Posterior vena cava (tissue), 2 donors: ENCODE measurements around the gene FBLL1. TPM values are rescaled to one million over a fixed set of nuclear protein-coding genes. Genes with fewer than 3 reads are reported as not detected.
A peak's percentile ranks its signal among the peaks of the same experiment; 100 is the strongest.
"Not testable (repeated sequence)": the region's sequence is repeated elsewhere in the genome, so short reads cannot be mapped to it uniquely, and the experiment has no call there.

ENCODE experiments used
- DNase-seq: peaks from one replicate; pipeline ENCODE4 v3.0.0-alpha.2; 2020; ENCODE audit warnings: low spot score
- intact Hi-C, 2 donors: fragments of 100-400 bp; cut with DNase I; formaldehyde crosslinking; loops; one replicate each; pipeline versions ENCODE4 v1.14.1 to v1.14.2; 2022 to 2023
- total RNA-seq, 2 donors: library from RNA; stranded (reverse); fragmentation: NEBNext Ultra II Directional; extraction: Animal tissue kit (Norgen Biotek cat#: 25700); gene quantifications; one replicate each; pipeline ENCODE4 v1.2.1, GENCODE V29; 2021
- donor health status: DM: yes; HTN: yes; CAD: no.
- donor health status: DM: yes; HTN: yes; CAD: no.

FBLL1 gene
- total RNA-seq, 2 donors from 2014 or later: 0.24 TPM; not detected in 1

GRCh38 chr5:168549554-168549953 lies 20.4 kb downstream of the FBLL1 start:
- no peak for DNase-seq
- intact Hi-C loops: no loop called here

DNA sequence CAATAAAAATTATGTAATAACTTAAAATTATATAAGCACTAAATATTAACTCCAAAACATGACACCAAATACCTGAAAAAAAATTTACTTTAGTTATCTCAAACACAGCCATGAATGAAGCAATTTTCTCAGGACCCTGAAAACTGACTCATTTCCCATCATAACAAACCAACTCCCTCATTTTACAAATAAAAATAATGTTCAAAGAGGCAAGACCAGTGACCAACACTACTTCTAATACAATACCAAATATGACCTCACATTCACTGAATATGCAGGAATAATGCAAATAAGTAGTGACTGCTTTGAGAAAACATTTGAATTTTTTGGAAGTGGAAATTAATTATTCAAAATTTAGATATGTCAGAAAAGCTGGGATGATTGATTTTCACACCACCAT lies 21.6 kb downstream of the FBLL1 start:
- DNase-seq: no peak
- intact Hi-C loops: no loop called here

GRCh38 chr5:168552146-168552545 lies 23.0 kb downstream of the FBLL1 start:
- DNase-seq: no peak
- intact Hi-C loops: no loop called here

GRCh38 chr5:168553377-168554130 lies 24.4 kb downstream of the FBLL1 start:
- no peak for DNase-seq
- intact Hi-C loops: no loop called here

DNA sequence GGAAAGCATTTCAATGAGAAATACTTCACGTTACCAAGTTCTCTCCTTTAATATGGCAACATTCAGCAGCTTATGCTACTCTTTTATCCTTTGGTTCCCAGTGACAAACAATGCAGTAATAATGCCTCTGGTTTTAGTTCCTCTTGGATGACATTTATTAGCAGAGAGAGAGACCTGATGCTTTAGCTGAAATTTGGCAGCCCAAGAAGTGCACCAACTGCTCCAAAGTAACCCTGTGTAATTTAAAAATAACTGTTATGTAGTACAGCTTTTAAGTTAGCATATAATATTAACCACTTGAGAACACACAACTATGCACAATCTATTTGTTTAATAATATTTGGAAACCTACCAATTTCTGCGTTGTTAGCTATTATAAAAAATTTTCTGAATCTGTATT lies 28.3 kb downstream of the FBLL1 start:
- no peak for DNase-seq
- intact Hi-C loops: no loop called here

GRCh38 chr5:168562279-168562678 lies 33.2 kb downstream of the FBLL1 start:
- intact Hi-C loops: no loop called here

DNA sequence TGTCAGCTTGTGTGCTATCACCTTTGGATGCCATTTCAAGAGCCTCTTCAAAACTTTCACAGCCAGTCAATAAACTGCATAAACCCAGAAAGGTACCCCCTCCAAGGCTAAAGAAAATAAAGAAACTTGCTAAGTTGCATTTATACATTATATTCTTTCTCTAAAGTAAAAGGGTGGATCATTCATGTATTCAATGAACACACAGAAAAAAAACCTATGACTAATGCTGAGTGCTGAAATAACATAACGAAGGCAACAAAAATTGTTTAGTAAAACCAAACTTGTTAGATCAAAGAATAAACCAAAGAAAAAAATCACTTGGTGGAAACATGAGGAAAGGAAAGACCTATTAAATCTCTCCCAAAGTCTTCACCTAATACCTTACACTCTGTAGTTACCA lies 34.9 kb downstream of the FBLL1 start:
- intact Hi-C loops: no loop called here

More at GRCh38 chr5:168562279-168562678, 33.2 kb downstream of the FBLL1 start:
- no peak for DNase-seq

DNA sequence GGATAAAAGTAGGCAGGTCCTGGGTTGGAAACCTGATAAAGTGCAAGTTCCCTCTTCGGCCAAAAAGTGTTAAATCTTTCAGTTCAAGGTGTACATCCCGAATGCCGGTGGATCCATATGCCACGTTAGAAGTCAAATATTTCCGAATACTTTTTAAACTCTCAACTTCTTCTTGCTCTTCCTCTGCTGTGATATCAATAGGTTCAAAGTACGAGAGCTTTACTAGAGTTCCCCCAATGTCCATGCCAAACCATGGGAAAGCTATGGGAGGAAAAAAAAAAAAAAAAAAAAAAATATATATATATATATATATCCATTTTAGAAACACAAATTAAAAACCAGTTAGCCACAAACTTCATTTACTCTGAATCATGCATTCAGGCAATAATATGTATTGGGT lies 39.6 kb downstream of the FBLL1 start:
- intact Hi-C loops: no loop called here

More for the DNA sequence above, 34.9 kb downstream of the FBLL1 start:
- DNase-seq: no peak

DNA sequence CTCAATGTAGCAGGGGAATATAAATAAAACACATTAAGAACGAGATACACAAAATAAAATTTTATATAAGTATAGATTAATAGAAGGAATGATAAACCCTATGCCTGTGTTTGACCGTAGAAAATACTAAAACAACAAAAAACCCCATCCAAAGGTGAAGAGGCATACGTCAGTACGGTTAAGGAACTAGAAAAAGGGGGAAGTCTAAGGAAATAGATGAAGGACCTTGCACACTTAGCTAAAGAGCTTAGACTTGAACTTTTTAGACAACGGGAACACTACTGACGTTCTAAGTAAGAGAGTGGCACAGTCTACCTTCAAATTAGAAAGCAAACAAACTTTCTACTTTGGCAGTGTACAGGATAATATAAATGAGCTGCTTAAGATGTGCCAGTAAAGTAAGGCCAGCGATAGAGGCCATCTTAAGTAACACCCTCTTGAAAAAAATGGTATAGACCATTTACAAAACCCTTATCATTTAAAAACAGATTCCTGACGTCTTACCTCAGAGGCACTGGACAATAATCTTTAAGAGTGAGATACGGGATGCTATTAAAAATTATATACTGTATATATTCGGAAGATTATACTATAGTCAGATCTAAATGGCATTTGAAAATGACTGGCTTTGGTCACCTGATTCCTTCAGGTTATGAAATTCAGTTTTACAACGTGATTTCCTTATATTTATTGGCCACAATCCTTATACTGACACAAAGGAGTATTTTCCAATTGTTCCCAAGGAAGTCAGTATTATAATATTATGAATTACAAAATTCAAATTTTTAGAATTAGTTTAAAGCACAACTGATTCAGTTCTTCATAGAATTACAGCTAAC lies 41.6 kb downstream of the FBLL1 start:
- intact Hi-C loops: no loop called here

More for the DNA sequence above, 39.6 kb downstream of the FBLL1 start:
- no peak for DNase-seq

GRCh38 chr5:168573663-168574062 lies 44.6 kb downstream of the FBLL1 start:
- DNase-seq, intact Hi-C loops: not testable (repeated sequence)

More for the DNA sequence above, 41.6 kb downstream of the FBLL1 start:
- DNase-seq: no peak

- intact Hi-C loops, DNase-seq: not testable (repeated sequence)
These were observed 45.1 kb downstream of the FBLL1 start for GRCh38 chr5:168574156-168574555.

DNA sequence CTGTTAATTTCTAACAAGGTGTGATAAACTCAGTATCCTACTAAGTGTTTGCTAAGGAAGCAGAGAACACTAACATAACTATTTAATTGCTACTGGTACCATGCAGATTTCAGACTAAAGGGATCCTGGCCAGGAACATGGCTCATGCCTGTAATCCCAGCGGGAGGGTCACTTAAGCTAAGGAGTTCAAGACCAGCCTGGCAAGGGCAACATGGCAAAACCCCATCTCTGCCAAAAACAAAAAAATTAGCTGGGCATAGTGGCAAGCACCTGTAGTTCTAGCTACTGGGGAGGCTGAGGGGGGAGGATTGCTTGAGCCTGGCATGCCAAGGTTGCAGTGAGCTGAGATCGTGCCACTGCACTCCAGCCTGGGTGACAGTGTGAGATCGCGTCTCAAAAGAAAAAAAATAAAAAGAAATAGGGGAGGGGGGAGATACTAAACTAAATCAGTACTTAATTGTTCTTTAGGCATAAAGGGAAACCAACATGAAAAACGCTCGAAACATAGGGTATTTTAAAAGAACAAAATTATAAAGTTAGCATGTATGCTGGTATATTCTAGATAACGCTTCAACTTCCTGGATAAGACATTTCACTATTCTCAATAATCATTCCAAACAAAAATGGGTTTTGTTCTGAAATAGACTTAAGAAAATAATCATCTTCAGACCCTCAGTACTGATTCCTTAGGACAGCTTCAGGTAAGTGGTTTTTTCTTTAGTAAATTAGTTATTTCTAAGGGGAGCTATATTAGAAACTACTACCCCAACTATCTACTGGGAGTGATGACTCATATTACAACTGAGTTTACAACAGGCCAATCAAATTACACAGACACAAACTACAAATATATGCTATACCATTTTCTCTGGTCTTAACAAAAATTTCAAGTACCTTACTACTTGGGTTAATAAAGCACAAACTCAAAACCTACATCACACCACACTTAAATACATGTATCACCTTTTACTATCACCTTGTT lies 46.6 kb downstream of the FBLL1 start:
- intact Hi-C loops: no loop called here
- no peak for DNase-seq

- intact Hi-C loops: no loop called here
- no peak for DNase-seq
These were observed 48.9 kb downstream of the FBLL1 start for GRCh38 chr5:168578006-168578405.

- intact Hi-C loops: no loop called here
- peak; percentile 95 for DNase-seq
These were observed 49.7 kb downstream of the FBLL1 start, which contains the start of gene PANK3 for GRCh38 chr5:168578538-168579487. TSS of gene PANK3 (minus strand) at chr5:168579368. CDS start at chr5:168579283, 85 bp downstream.

DNA sequence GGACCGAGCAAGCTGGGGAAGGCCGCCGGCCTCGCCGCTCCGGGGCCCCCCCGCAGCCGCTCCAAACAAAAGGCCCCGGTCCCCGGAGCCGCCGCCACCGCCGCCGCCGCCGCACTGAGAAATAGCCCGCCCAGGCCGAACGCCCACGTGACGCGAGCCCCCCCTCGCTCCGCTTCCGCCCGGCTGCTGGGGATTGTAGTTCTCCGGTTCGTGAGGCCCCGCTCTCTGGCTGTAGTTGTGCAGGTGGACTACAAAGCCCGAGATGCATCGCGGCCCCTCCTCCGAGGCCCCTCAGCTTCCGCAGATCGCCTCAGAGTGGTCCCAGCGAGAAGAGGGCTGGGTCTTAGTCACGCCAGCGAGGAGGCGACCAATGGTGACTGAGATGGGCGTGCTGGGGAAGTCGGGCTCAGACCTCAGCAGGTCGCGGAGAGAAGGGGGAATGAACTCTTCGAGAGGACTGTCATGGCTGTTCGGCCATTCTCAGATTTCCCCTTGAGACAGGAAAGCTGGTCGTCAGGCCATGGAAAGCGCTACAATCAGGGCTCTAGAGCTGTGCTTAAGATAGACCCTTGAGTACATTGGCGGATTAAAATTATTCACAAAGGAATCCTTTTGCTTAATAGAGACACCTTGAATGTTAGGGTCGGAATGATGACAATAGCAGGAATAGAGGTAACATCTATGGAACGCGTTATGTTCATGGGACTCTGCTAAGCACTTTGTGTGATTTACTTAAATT lies 50.6 kb downstream of the FBLL1 start:
- intact Hi-C loops: no loop called here

DNA sequence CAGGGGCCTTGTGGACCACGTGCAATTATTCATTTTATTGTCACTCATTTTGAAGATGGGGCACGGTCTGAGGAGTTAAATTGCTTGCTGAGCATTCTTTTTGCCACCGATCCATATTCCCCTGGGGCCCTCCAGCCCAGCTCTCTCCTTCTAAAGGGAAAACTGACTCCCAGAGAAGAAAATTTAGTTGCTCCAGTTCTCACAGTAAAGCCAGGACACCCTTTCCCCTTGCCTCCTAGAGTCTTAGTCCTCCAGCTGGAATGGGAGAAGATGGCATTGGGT lies 51.1 kb downstream of the FBLL1 start:
- DNase-seq: no peak
- intact Hi-C loops: no loop called here

More for the DNA sequence above, 50.6 kb downstream of the FBLL1 start:
- peak; percentile 100 for DNase-seq
